MM.1S (cell line): ENCODE results near the gene SLC44A1.
A peak's percentile ranks its signal among the peaks of the same experiment; 100 is the strongest.

Experiments
- DNase-seq: peaks from one replicate; pipeline ENCODE4 v3.0.0-alpha.2; 2015
- H2AFZ ChIP-seq: fragments of 300-600 bp; sonication (generic); 2 replicates; pipeline ENCODE4 v1.6.0; 2016; ENCODE audit warnings: antibody characterized with exemption, low read length
- H3F3A ChIP-seq: fragments of 300-600 bp; sonication (generic); 2 replicates; pipeline ENCODE4 v1.6.1; 2016; ENCODE audit warnings: mild to moderate bottlenecking, antibody characterized with exemption, low read length, moderate library complexity, mixed read lengths; ENCODE audit not compliant: insufficient read depth
- H3K27ac ChIP-seq: fragments of 300-600 bp; sonication (generic); 2 replicates; pipeline ENCODE4 v1.5.1; 2016; ENCODE audit warnings: mild to moderate bottlenecking, low read length
- H3K27me3 ChIP-seq: fragments of 300-600 bp; sonication (generic); replicated peaks from 2 replicates; pipeline ENCODE4 v1.6.0; 2016; ENCODE audit warnings: low read length; ENCODE audit not compliant: insufficient read depth
- H3K36me3 ChIP-seq: fragments of 300-600 bp; sonication (generic); replicated peaks from 2 replicates; pipeline ENCODE4 v1.6.1; 2016; ENCODE audit warnings: mild to moderate bottlenecking, low read length, mixed read lengths; ENCODE audit not compliant: insufficient read depth
- H3K4me1 ChIP-seq: fragments of 300-600 bp; sonication (generic); 2 replicates; pipeline ENCODE4 v1.6.1; 2016; ENCODE audit warnings: low read length, mixed read lengths
- H3K4me2 ChIP-seq: fragments of 300-600 bp; sonication (generic); 2 replicates; pipeline ENCODE4 v1.6.0; 2016; ENCODE audit warnings: low read depth, low read length
- H3K4me3 ChIP-seq: fragments of 300-600 bp; sonication (generic); 2 replicates; pipeline ENCODE4 v1.5.1; 2016; ENCODE audit warnings: low read length, mixed read lengths
- H3K79me2 ChIP-seq: fragments of 300-600 bp; sonication (generic); 2 replicates; pipeline ENCODE4 v1.6.1; 2016; ENCODE audit warnings: mixed run types, low read length, mixed read lengths
- H3K9ac ChIP-seq: fragments of 300-600 bp; sonication (generic); 2 replicates; pipeline ENCODE4 v1.6.1; 2016; ENCODE audit warnings: low read length, mixed read lengths
- H3K9me2 ChIP-seq: fragments of 300-600 bp; sonication (generic); replicated peaks from 2 replicates; pipeline ENCODE4 v1.6.1; 2016; ENCODE audit warnings: mild to moderate bottlenecking, low read length, mixed read lengths; ENCODE audit not compliant: insufficient read depth
- H3K9me3 ChIP-seq: fragments of 300-600 bp; sonication (generic); replicated peaks from 2 replicates; pipeline ENCODE4 v1.6.1; 2016; ENCODE audit warnings: mild to moderate bottlenecking, low read length, mixed read lengths; ENCODE audit not compliant: insufficient read depth
- H4K20me1 ChIP-seq: fragments of 300-600 bp; sonication (generic); 2 replicates; pipeline ENCODE4 v1.6.1; 2016; ENCODE audit warnings: mild to moderate bottlenecking, low read length, moderate library complexity, mixed read lengths; ENCODE audit not compliant: insufficient read depth
- CTCF ChIP-seq: fragments of 300-600 bp; sonication (generic); IDR thresholded peaks from 2 replicates; pipeline ENCODE4 v1.5.1; 2016; ENCODE audit warnings: antibody characterized with exemption, low read length, mixed read lengths
- EZH2 ChIP-seq: fragments of 300-600 bp; sonication (generic); optimal IDR thresholded peaks from 2 replicates; pipeline ENCODE3; 2017; ENCODE audit warnings: low read depth, mild to moderate bottlenecking, antibody characterized with exemption, low read length, mixed read lengths
- EZH2phosphoT487 ChIP-seq: fragments of 300-600 bp; sonication (generic); IDR thresholded peaks from 2 replicates; pipeline ENCODE4 v1.6.1; 2018; ENCODE audit warnings: antibody characterized with exemption, low read length

SLC44A1 gene

GRCh38 chr9:105331160-105331559, 86.7 kb downstream of the SLC44A1 start:
- Histone ChIP-seq H2AFZ (no peak overlapping the region), H3K27ac (peak overlapping the region; percentile 77), H3F3A (peaks cover 25% of the 10 kb centered on the region), H3K36me3 (no peaks in the 10 kb centered on the region; the same call in 1 of the 2 replicates), H3K4me1 (peaks cover 50% of the 10 kb centered on the region), H3K9me3 (no peaks in the 10 kb centered on the region), H3K4me2 (peak overlapping the region; percentile 76), H3K27me3 (no peaks in the 10 kb centered on the region), H3K4me3 (peak overlapping the region; percentile 27), H3K9ac (peak overlapping the region; percentile 38; the same call in 1 of the 2 replicates), H4K20me1 (no peaks in the 10 kb centered on the region), H3K9me2 (no peaks in the 10 kb centered on the region), H3K79me2 (peaks cover 65% of the 10 kb centered on the region)
- no peak for TF ChIP-seq CTCF
- no peak for TF ChIP-seq EZH2phosphoT487
- TF ChIP-seq EZH2 = no peak
- no peak for DNase-seq

- Histone ChIP-seq H2AFZ (no peak overlapping the region), H3F3A (peaks cover 25% of the 10 kb centered on the region), H3K4me2 (peak overlapping the region; percentile 76), H3K9me3 (no peaks in the 10 kb centered on the region), H3K4me1 (peaks cover 50% of the 10 kb centered on the region), H3K4me3 (no peak overlapping the region), H3K9me2 (no peaks in the 10 kb centered on the region), H4K20me1 (no peaks in the 10 kb centered on the region), H3K9ac (no peak overlapping the region), H3K27me3 (no peaks in the 10 kb centered on the region), H3K27ac (peak overlapping the region; percentile 77; the same call in 1 of the 2 replicates), H3K36me3 (no peaks in the 10 kb centered on the region; the same call in 1 of the 2 replicates), H3K79me2 (peaks cover 68% of the 10 kb centered on the region)
- TF ChIP-seq EZH2phosphoT487 (no peak), EZH2 (no peak), CTCF (no peak)
- DNase-seq = no peak
Measured at GRCh38 chr9:105331755-105332154, 87.3 kb downstream of the SLC44A1 start.

GRCh38 chr9:105332471-105332870, 88.0 kb downstream of the SLC44A1 start:
- no peak overlapping the region for H3K27ac ChIP-seq
- no peak overlapping the region for H3K4me3 ChIP-seq
- H3K9me3 ChIP-seq = no peaks in the 10 kb centered on the region
- H3K9ac ChIP-seq = no peak overlapping the region
- peaks cover 25% of the 10 kb centered on the region for H3F3A ChIP-seq
- H3K27me3 ChIP-seq = no peaks in the 10 kb centered on the region
- H2AFZ ChIP-seq = no peak overlapping the region
- TF ChIP-seq CTCF (no peak), EZH2 (no peak), EZH2phosphoT487 (no peak)
- H3K36me3 ChIP-seq = no peaks in the 10 kb centered on the region; the same call in 1 of the 2 replicates
- H3K79me2 ChIP-seq = peaks cover 66% of the 10 kb centered on the region
- H4K20me1 ChIP-seq = no peaks in the 10 kb centered on the region
- no peak overlapping the region for H3K4me2 ChIP-seq
- DNase-seq = no peak
- H3K4me1 ChIP-seq = peaks cover 49% of the 10 kb centered on the region
- H3K9me2 ChIP-seq = no peaks in the 10 kb centered on the region
